GM13976 (cell line): ENCODE data around the gene MAPK14.

Source experiments
- DNase-seq: peaks from one replicate; pipeline ENCODE4 v3.0.0; 2012; ENCODE audit warnings: low spot score
- CTCF ChIP-seq: IDR thresholded peaks from 2 replicates; pipeline ENCODE4 v1.5.1; 2012; ENCODE audit warnings: borderline replicate concordance, mild to moderate bottlenecking; ENCODE audit not compliant: insufficient read depth; ENCODE audit errors: extremely low read depth, missing control alignments, control extremely low read depth
- in situ Hi-C: fragments of 300-500 bp; cut with MboI; formaldehyde crosslinking; loops from one replicate; pipeline ENCODE4 v1.12.0; 2022; ENCODE audit warnings: low sequenced_read_pairs, mixed read lengths, inconsistent platforms; ENCODE audit not compliant: unreplicated experiment

Gene MAPK14

GRCh38 chr6:36116066-36116864, 88.7 kb downstream of the MAPK14 start:
- in situ Hi-C loops = no loop called here
- no peak for DNase-seq
- TF ChIP-seq CTCF = no peak

GRCh38 chr6:36116943-36117342, 89.3 kb downstream of the MAPK14 start:
- DNase-seq = no peak
- TF ChIP-seq CTCF = no peak
- in situ Hi-C loops = no loop called here

- TF ChIP-seq CTCF = no peak
- DNase-seq = no peak
- in situ Hi-C loops = no loop called here
Measured at GRCh38 chr6:36117658-36118549, 90.3 kb downstream of the MAPK14 start.

GRCh38 chr6:36118550-36119107, 91.0 kb downstream of the MAPK14 start:
- no peak for TF ChIP-seq CTCF
- in situ Hi-C loops = no loop called here
- DNase-seq = no peak

- DNase-seq = no peak
- in situ Hi-C loops = no loop called here
- TF ChIP-seq CTCF = no peak
Measured at GRCh38 chr6:36119209-36119608, 91.6 kb downstream of the MAPK14 start.

GRCh38 chr6:36120018-36120417, 92.4 kb downstream of the MAPK14 start:
- TF ChIP-seq CTCF = no peak
- in situ Hi-C loops = no loop called here
- no peak for DNase-seq
